Measurements from ENCODE around the gene C13orf46.
"Not testable (repeated sequence)": the region's sequence is repeated elsewhere in the genome, so short reads cannot be mapped to it uniquely, and the experiment has no call there.

C13orf46 gene

DNA sequence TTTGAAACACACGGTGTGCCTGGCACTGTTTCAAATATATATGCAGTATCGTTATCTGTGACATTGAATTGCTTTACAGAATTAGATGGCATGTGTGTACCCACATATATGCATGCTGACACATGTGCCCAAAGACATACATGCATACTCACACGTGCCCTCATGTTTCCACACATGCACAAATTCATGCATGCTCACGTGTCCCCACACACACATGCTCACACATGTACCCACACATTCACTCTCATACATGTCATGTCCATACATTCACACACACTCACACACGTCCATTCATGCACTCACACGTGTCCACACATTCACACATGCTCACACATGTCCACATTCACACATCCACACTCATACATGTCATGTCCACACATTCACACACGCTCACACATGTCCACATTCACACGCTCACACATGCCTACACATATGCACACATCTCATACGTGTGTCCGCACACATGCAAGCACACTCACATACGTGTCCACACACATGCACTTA lies 17.9 kb upstream of the C13orf46 start:
- DNase-seq (ENCODE audit: low read depth) = no peak
- peak overlapping the region; percentile 58 for H3K4me3 ChIP-seq (ENCODE audit: low read depth, low read length)
- TF ChIP-seq, protein P1, sequence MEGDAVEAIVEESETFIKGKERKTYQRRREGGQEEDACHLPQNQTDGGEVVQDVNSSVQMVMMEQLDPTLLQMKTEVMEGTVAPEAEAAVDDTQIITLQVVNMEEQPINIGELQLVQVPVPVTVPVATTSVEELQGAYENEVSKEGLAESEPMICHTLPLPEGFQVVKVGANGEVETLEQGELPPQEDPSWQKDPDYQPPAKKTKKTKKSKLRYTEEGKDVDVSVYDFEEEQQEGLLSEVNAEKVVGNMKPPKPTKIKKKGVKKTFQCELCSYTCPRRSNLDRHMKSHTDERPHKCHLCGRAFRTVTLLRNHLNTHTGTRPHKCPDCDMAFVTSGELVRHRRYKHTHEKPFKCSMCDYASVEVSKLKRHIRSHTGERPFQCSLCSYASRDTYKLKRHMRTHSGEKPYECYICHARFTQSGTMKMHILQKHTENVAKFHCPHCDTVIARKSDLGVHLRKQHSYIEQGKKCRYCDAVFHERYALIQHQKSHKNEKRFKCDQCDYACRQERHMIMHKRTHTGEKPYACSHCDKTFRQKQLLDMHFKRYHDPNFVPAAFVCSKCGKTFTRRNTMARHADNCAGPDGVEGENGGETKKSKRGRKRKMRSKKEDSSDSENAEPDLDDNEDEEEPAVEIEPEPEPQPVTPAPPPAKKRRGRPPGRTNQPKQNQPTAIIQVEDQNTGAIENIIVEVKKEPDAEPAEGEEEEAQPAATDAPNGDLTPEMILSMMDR (IDR thresholded peaks at IDR 0.05; ENCODE audit: control insufficient read depth, extremely low read depth, insufficient read depth) = no peak

DNA sequence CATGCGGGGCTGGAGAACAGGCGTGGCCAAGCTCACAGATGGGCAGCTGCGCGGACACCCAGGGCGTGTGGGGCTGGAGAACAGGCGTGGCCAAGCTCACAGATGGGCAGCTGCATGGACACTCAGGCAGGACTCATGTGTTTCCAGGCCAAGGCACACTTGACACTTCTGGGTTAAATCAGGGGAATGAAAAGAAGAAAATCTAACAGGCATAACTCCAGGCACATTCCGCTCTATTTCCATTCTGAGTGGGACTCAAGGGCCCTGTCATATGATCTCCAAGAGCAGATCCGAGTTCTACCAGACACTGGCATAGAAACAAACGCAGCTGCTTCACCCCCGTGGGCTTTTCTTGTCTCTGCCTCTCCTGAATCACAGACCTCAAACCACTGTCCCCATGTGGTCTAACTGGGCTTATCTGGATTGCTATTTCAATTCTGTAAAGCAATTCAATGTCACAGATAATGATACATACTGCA lies 17.4 kb upstream of the C13orf46 start:
- DNase-seq (ENCODE audit: low read depth) = no peak
- TF ChIP-seq, protein P1 (IDR thresholded peaks at IDR 0.05; ENCODE audit: control insufficient read depth, extremely low read depth, insufficient read depth) = no peak
- H3K4me3 ChIP-seq (ENCODE audit: low read depth, low read length) = peak overlapping the region; percentile 58

DNA sequence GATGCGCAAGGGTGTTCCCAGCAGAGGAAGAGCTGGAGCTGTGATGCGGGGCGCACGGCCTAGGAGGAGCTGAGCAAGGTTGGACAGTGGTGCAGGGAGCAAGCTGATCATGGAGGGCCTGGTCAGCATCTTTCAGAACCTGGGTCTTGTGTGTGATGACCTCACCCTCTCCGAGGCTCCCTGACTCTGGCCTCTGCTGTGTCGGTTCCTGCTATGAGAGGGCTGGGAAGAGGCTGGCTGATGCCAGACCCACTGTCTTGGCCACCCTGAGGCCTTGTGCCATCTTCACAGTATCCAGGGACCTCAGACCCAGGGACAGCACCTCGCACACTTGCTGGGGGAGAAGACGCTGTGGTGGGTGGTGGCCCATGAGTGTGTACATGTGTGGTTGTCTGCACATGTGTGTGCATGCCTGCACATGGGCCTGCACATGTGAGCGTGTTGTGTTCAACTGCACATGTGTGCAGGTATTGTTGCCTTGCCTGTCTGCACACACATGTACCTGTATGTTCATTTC lies 16.5 kb upstream of the C13orf46 start:
- DNase-seq (ENCODE audit: low read depth) = no peak
- H3K4me3 ChIP-seq (ENCODE audit: low read depth, low read length) = no peak overlapping the region
- TF ChIP-seq, protein P1 (IDR thresholded peaks at IDR 0.05; ENCODE audit: control insufficient read depth, extremely low read depth, insufficient read depth) = no peak

DNA sequence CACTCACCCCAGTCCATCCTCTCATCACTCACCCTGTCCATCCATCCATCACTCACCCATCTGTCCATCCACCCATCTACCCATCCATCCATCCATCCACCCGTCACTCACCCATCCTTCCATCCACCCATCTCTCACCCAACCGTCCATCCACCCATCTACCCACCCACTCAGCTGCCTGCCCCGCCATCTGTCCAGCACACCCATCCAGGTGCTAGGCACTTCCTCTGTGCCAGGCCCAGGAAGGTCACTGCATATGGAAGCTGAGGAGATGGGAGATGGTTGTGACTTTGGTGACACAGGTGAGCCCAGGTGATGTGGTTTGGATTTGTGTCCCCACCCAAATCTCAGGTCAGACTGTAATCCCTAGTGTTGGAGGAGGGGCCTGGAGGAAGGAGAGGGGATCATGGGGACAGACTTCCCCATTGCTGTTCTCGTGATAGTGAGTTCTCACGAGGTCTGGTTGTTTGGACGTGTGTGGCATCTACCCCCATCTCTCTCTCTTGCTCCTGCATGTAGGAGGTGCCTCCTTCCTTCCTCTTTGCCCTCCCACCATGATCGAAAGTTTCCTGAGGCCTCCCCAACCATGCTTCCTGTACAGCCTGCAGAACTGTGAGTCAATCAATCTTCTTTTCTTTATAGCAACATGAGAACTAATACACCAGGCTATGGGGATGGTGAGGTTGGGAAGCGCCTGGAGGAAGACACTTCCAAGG lies 15.9 kb upstream of the C13orf46 start:
- no peak for DNase-seq (ENCODE audit: low read depth)
- no peak overlapping the region for H3K4me3 ChIP-seq (ENCODE audit: low read depth, low read length)
- TF ChIP-seq, protein P1 (IDR thresholded peaks at IDR 0.05; ENCODE audit: control insufficient read depth, extremely low read depth, insufficient read depth) = no peak

DNA sequence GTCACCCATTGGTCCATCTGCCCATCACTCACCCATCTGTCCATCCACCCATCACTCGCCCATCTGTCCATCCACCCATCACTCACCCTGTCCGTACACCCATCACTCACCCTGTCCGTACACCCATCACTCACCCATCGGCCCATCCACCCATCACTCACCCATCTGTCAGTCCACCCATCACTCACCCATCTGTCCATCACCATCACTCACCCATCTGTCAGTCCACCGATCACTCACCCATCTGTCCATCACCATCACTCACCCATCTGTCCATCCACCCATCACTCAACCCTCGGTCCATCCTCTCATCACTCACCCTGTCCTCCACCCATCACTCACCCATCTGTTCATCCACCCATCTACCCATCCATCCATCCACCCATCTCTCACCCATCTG lies 15.0 kb upstream of the C13orf46 start:
- not testable (repeated sequence) for DNase-seq (ENCODE audit: low read depth); H3K4me3 ChIP-seq (ENCODE audit: low read depth, low read length)

DNA sequence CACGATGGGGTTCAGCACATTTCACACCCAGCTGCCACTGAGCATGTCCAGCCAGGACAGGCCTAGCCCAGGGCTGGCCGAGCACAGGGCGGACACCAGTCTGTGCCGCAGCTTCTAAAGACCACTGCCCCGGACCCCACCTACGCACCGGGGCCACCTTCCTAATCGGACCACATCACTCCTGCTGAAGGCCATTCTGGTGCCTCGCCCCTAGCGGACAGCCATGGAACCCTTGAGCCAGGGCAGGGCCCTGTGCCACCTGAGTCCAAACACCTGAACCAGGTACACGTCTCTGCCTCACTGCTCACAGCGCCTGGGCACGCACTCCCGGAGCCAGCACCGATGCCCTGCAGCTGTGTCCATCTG lies 8.4 kb upstream of the C13orf46 start:
- DNase-seq (ENCODE audit: low read depth) = no peak
- TF ChIP-seq, protein P1 (IDR thresholded peaks at IDR 0.05; ENCODE audit: control insufficient read depth, extremely low read depth, insufficient read depth) = no peak
- no peak overlapping the region for H3K4me3 ChIP-seq (ENCODE audit: low read depth, low read length)

DNA sequence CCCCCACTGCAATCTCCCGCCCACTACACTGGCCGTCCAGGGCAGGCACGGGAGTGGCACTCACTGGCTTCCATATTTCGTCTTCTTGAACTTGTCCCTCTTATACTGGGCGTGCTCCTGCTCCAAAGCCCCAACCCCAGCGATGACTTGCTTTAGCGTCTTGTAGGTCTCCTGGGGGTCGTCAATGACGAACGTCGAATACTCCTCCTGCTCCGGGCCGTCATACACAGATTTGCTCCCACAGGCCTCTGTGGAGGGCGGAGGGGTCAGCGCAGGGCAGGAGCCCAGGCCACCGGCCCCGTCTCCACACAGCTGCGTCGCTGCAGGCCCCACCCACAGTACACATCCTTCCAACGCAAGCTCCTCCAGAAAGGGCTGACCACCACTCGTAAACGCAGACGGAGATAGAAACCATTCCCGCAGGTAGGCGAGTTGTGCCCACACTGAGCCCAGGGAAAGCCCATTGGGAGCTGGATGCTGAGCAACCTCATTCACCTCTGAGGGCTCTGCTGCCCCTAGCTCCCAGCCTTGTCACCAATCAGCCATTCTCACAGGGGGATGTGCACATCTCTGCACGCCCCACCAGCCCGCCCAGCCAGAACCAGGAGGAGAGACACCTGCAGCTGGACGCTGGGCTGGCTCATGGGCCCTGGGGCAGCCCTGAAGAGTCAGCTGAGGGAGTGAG lies 7.9 kb upstream of the C13orf46 start:
- no peak overlapping the region for H3K4me3 ChIP-seq (ENCODE audit: low read depth, low read length)
- TF ChIP-seq, protein P1 (IDR thresholded peaks at IDR 0.05; ENCODE audit: control insufficient read depth, extremely low read depth, insufficient read depth) = no peak
- DNase-seq (ENCODE audit: low read depth) = no peak

Measured in LNCaP clone FGC (cell line).